NCI-H1092 (cell line): ENCODE results near the gene LRP1.

Experiments
- DNase-seq: peaks from one replicate; lab custom pipeline; 2025; lab: John Stamatoyannopoulos, UW

Gene LRP1

DNA sequence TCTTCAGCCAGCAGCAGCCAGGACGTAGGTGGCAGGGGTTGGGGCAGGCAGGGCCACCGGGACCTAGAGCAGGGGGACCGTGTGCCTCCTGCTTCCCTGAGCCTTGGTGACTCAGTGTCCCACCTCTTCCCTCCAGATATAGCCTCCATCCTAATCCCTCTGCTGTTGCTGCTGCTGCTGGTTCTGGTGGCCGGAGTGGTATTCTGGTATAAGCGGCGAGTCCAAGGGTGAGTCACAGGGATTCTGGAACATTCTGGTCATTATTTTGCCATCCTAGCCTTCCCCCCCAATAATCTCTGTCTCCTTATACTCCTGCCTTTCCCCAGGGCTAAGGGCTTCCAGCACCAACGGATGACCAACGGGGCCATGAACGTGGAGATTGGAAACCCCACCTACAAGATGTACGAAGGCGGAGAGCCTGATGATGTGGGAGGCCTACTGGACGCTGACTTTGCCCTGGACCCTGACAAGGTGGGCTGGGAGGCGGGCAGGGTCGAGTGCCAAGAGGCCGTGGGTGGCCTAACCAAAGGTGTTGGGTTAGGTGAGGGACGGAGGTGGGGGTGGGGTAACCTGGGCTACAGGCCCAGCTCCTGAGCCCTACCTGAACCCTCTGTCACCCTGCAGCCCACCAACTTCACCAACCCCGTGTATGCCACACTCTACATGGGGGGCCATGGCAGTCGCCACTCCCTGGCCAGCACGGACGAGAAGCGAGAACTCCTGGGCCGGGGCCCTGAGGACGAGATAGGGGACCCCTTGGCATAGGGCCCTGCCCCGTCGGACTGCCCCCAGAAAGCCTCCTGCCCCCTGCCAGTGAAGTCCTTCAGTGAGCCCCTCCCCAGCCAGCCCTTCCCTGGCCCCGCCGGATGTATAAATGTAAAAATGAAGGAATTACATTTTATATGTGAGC lies 83.8 kb downstream of the LRP1 start:
- DNase-seq: no peak

DNA sequence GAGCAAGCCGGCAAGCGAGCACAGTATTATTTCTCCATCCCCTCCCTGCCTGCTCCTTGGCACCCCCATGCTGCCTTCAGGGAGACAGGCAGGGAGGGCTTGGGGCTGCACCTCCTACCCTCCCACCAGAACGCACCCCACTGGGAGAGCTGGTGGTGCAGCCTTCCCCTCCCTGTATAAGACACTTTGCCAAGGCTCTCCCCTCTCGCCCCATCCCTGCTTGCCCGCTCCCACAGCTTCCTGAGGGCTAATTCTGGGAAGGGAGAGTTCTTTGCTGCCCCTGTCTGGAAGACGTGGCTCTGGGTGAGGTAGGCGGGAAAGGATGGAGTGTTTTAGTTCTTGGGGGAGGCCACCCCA lies 84.4 kb downstream of the LRP1 start:
- no peak for DNase-seq

DNA sequence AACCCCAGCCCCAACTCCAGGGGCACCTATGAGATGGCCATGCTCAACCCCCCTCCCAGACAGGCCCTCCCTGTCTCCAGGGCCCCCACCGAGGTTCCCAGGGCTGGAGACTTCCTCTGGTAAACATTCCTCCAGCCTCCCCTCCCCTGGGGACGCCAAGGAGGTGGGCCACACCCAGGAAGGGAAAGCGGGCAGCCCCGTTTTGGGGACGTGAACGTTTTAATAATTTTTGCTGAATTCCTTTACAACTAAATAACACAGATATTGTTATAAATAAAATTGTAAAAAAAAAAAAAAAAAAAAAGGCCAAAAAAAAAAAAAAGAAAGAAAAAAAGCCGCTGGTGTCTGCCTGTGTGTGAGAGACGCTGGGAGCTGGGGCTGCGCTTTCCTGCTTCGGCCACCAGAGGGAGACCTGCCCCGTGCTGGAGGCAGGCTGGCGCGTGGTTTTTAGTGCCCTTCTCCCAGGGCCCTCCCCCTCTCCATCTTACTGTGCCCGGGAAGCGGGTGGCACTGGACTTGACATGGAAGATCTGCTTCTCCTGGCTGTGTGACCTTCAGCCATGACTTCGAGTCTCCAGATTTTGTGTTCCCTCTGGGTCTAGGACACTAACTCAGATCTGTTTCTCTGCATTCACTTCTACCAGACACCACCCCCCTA lies 84.9 kb downstream of the LRP1 start:
- DNase-seq: peak; percentile 59

DNA sequence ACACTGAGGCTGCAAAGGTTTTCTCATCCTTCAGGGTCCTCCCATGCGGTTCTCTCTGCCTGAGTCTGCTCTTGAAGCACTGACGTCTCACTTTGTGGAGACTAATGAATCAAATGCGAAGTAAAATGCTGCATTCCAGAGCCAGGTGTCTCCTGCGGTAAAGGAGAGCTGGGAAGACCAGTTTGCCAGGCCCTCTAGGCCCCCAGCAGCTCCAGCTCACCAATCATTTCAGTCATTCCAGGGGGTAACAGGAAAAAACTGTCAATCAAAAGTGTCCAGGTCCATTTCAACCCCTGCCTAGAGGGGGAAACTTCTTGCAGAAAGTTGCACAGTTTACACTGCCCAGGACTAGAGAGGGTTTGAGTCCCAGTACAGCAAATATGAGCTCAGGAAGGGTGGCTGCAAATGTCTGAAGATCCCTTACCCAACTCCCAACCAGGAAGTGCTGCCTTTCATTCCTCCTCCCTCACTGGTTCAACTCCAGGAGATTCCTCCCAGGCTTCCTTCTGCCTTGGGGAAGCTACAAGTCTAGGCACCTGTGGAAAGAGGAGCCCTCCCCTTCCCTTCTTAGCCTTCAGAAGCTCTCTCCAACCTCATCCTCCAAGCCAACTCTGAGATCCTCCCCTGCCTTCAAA lies 85.6 kb downstream of the LRP1 start:
- DNase-seq: no peak

DNA sequence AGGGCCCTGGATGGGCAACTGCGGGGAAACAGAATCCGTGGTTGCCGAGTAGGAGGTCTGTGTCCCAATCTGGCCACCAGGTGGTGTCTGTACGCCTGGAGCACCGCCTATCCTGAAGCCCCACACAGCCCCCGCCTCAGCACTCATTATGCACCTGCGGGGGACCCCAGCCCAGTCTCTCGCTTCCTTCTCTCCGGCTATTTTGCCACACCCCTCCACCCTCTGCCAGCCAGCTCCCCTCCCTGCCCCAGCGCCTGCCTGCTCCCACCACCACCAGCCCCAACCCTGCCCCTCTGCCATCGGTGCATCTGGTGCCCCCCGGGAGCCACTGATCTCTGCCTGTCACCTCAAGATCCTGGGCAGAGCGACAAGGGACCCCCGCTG lies 86.1 kb downstream of the LRP1 start:
- peak; percentile 36 for DNase-seq

DNA sequence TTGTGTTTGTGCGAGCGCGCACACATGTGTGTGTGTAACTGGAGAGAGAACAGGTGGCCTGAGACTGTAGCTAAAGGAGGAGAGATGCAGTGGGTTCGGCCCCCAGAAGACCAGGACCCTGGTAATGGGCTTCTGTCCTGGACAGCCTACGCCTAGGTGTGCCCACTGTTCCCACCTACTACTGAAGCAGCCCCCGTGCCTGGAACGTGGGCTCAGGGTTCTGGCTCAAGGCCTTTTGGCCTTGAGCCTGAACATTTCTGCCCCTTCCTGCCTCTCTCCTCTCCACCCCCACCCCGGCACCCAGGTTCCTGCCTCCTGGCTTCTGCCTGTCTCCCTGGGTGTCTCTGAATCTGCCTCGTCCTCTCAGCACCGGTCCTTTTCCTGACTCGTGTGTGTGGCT lies 86.8 kb downstream of the LRP1 start:
- no peak for DNase-seq

DNA sequence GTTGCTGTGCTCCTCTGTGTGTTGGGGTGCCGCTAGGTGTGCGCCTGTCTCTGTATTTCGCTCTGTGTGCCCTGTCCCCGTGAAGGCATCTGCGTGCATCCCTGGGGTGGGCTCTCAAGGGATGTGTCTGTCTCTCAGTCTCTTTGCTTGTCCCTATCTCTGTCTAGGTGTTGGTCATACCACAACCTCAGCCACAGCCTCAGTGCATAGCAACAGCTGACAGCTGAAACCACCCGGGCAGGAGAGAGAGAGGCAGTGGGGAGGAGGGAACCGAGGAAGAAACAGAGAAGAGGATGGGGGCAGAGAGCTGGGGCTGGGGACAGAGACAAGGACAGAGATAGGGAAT lies 87.4 kb downstream of the LRP1 start:
- DNase-seq: no peak

DNA sequence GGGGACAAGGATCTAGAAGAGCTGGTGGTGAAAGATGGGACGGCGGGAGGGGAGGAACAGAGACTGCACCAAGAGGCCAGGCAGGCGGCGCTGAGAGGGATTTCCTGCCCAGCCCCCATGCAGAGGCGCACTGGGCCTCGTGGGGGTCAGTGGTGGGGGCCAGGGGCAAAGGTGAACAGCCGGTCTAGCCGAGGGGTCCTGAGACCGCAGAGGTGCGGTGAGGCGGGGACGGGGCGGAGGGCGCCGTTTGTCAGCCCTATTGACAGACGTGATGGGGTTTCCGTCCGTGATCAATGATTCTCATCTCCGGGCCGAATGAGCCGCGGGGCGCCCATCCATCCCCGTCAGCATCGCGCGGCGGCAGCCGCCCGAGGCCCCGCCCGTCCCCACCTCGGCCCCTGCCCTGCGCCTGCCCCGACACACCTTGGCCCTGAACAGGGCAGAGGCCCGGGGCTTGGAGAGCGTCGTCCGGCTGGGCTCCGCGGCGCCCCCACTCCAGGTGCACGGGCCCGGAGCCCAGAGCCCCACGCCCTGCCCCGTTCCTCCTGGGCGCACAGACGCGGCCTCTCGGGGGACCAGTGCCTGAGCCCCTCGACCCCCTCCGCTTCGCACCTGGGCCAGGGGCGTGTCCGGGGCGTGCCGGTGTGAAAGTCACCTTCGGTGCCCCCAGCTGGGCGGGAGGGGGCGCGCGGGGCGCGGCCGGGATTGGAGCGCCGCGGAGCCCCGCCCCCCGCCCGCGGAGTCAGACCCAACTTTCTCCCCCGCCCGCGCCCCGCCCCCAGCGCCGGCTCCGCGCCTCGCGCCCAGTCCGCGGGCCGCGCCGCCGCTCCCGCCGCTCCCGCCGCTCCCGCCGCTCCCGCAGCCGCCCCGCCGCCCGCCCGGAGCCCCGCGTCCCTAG lies 88.0 kb downstream of the LRP1 start, which contains the start of gene NXPH4:
TSS of gene NXPH4 (plus strand) at position 781 of the 898 bp plus-strand sequence. CDS start 176 bp downstream, outside the sequence.
- DNase-seq: no peak

DNA sequence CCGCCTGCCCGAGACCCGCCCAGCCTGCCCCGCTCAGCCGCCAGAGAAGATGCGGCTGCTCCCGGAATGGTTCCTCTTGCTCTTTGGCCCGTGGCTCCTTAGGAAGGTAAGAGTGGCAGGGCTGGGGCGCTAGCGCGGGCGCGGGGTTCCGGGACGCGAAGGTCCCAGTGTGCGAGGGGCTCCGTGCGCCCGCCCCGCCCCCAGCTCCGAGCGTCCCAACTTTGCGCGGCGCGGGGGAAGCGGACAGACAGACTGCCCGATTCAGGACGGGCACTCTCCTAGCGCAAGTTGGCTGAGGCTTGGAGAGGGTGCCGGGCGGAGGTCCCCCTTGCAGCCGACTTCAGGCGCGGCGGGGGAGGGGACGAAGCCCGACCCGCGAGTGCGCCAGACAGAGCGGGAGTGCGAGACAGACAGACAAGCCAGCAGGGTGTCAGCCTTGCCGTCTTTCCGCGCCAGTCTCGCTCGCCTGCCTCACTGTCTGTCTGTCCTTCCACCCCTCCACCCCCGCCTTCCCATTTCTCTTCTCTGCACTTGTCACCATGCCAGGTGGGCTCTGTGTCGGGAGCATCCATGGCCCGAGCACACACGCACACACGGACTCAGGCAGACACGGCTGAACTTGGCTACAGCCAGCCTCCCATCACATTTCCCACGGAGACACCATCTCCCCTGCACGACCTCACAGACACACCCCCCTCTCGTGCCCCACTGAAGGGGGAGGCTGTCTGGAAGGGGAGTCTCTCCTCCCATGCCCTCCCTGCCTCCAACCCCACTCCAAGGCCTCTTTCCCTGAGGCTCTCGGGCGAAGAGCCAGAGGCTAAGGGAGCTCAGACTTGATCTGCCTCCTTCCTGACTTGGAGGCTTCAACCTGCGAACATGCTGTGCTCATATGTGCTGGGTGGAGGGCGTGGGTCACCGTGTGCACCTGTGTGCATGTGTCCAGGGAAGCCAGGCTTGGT lies 88.9 kb downstream of the LRP1 start:
- DNase-seq: peak; percentile 9

DNA sequence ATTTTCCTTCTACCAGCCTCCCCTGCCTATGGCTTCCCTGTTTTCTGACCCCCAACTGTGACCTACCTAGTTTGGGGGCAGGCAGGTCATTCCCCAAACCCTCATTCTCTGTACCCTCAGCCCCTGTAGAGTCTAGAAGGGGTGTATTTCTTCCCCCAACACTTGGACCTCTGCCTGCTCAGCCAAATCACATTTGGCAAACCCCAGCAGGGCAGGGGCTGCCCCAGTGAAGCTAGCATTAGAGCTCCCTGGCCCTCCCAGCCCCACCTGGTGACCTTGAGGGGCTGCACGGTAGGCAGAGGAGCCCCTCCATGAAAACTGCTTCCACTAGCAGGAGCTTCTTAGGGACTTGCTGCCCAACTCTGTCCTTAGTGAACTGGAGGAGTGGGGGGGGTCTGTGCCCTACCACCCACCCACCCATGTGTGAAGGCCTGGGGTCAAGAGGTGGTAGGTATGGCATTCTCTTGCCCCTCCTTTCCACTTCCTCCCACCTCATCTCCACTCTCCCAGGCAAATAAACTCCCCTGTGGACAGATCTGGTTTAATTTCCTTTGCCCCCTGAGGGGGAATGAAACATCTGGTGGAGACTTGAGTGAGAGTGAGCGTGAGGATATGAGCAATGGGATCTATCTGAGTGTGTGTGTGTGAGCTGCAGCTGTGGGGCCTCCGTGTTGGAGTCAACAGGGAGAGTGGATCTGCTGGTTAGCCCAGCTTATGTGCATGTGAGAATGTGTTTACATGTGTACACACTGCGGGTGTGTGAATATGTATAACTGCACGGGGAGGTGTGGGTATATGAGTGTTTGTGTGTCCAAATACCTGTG lies 90.0 kb downstream of the LRP1 start:
- no peak for DNase-seq

DNA sequence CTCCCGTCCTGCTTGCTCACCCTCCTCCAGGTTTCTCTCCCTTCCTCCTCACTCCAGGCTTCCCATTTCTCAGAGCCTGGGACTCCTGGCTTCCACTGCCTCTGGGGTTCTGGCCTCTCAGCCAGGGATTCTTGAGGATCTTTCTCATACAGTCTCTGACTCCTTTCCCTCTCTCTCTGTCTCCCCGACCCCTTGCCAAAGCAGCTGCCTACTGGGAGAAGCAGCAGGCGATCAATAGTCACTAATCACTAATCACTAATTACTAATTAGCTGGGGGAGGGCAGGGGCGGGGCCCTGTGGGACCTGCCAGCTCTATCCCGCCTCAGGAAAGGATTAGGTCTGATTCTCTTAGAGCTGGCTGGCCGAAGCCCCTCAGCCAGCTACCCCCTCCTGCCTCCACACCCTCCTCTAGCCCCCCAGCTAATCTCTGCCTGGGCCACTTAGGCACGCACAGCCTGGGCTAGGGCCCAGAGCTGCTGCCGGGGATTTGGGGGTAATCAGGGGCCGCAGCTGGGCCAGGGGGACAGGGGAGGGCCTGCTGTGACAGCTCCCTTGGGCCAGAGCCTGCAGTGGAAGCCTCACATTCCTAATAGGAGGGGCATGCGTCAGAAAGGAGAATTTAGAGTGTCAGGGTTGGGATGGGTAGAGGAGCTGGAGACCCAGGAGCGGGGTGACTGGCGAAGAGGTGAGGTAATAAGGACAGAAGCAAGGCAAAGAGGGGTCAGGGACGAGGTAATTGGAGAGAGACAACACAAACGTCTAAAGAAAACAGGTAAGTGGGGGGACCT lies 91.1 kb downstream of the LRP1 start:
- DNase-seq: no peak

DNA sequence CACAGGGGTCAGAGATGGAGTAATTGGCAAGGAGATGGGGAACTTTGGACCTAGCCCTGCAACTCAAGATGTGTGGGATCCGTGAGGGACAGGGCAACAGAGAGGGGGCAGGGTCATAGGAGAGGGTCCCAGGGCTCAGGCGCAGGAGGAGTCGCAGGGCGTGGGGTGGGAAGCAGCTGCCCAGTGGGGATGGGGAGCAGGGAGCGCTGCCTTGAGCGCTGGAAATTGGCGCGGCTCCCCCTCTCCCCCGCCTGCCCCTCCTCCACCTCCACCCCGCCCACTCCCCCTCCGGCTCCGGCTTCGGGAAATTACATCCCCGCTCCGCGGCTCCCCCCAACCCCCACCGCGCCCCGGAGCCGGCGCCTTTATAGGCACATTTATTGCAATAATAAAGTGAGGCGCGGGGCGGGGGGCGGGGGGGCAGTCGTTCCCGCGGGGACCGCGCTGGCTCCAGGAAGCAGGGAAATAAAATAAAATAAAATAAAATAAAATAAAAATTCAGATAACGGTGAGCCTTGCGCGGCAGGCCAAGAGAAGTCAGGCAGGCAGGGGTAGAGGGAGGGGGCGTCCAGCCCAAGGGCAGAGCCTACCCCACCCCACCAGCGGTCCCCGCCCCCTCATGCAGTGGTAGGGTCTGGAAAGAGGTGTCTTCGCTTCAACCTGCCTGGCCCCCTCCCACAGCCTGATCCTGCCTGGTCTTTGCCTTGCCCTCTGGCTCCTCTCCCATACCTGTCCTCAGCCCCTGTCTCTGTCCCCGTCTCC lies 91.9 kb downstream of the LRP1 start:
- no peak for DNase-seq

DNA sequence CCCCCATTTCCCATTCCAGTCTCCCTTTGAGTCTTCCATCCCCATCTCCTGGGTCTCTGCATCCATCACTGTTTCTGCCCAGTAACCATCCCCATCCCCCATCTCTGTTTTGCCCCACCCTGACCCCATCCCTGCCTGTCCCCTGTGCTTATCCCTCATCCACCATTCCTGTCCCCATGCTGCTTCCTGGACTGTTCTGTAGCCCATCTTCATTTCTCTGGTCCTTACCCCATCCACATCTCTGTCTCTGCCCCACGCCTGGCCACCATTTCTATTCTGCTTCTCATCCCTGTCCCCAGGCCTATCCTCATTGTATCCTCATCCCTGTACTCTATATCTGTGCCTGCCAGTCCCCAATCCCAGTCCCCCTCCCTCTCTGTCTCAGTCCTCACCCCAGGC lies 92.5 kb downstream of the LRP1 start:
- DNase-seq: no peak

DNA sequence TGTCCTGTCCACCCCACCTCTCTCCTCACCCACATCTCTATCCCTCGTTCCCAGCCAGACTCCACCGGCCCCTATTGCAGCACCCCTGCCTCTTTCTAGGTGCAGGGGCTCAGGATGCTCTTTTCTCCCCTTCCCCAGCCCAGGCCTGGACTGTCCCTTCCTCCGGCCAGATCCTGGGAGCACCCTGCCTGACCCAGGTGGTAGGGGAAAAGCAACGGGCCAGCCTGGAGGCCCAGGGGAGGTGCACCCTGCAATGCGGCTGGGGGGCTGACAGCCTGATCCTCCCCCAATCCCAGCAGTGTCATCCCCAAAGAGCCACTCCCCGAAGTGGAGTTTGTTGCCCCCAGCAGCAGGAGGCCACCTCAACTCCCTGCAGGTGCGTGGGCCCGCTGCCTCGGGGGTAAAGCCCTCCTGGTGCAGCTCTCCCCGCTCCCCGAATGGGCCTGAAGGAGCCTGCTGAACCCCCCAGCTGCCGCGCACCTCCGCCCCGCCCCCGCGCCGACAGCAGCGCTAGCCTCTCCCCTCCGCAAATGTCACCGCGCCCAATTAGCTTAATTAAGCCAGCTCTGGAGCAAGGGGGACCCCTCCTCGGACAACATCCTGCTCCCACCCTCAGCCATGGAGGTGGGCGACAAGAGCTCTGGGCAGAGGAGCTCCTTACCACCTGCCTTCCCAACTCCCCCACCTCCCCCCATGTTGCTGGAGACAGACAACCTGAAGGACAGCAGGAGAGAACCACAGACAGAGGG lies 93.1 kb downstream of the LRP1 start:
- no peak for DNase-seq

DNA sequence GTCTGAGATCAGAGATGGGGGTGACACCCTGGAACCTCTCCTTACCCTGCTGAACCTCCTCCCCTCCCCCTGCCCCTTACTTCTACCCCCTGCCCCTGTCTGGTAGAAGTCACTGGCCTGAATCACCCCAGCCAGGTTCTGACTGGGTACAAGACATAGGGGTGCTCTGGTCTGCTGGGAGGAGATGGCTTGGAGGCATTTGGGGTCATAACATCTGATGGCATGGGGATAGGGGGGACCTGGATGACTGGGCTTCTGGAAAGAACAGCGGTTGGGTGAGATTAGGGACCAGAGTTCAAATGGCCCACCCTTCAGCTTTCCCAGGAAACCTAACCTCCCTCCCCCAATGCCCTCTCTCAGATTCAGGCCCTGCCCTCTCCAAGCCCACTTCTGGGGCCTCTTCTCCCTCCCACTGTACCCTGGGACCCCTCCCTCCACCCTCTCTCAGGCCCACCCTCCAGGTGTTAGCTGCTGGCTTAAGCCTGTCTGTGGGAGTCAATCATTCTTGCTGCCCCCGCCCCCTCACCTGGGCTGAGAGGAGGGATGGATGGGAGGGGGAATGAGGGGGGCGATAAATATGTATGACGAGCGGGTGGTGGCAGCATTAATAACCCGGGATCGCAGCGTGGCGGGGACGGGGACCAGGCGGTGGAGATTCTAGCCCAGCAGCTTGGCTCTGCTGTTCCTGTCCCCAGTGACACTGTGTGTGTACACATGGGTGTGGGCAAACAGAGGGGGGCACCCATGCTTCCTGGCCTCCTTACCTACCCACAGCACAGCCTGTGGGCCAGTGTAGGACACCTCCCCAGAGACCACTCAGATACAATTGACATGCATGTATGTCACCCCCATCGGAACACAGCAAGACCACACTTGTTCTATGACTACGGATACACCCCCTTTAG lies 94.3 kb downstream of the LRP1 start:
- DNase-seq: no peak
